ENCODE measurements around the gene OR2T6. TPM values are rescaled to one million over a fixed set of nuclear protein-coding genes. Genes with fewer than 3 reads are reported as not detected.
"Not testable (repeated sequence)": the region's sequence is repeated elsewhere in the genome, so short reads cannot be mapped to it uniquely, and the experiment has no call there.

OR2T6 gene
- total and polyA plus RNA-seq, 7 donors: not detected

DNA sequence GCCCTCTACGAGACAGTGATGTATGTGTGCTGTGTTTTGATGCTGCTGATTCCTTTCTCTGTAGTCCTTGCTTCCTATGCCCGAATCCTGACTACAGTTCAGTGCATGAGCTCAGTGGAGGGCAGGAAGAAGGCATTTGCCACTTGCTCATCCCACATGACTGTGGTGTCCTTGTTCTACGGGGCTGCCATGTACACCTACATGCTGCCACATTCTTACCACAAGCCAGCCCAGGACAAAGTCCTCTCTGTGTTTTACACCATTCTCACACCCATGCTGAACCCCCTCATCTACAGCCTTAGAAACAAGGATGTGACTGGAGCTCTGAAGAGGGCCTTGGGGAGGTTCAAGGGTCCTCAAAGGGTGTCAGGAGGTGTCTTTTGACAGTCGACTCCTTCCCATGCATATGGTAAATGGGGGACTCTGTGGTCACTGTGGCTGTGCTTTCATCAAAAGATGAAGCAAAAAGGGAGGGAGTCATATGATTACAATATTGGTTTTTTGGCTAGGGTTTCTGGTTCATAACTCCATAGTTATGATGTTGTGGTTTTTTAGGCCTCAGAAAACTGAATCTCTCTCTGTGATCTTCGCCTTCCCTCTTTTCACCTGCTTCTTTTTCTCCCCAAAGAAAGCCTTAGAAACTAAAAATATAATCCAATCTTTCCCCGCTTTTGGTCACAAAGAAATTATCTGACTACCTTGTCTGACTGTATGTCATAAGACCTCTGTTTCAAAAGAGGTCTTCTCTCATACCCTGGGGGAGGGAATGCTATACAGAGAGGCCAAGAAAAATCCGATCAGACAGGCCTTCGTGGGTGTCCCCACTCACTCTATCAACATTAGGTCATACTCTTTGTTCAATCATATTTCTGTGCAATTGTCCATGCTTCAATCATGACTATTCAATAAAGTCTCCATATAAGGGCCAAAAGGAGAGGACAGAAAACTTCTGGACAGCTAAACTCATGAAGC lies 31.5 kb downstream of the OR2T6 start:
- TF ChIP-seq POLR2AphosphoS5 (IDR thresholded peaks at IDR 0.05) (no peak), POLR2A (IDR thresholded peaks at IDR 0.05) (no peak), EP300 (IDR thresholded peaks at IDR 0.05) (no peak)
- TF ChIP-seq, protein P1, sequence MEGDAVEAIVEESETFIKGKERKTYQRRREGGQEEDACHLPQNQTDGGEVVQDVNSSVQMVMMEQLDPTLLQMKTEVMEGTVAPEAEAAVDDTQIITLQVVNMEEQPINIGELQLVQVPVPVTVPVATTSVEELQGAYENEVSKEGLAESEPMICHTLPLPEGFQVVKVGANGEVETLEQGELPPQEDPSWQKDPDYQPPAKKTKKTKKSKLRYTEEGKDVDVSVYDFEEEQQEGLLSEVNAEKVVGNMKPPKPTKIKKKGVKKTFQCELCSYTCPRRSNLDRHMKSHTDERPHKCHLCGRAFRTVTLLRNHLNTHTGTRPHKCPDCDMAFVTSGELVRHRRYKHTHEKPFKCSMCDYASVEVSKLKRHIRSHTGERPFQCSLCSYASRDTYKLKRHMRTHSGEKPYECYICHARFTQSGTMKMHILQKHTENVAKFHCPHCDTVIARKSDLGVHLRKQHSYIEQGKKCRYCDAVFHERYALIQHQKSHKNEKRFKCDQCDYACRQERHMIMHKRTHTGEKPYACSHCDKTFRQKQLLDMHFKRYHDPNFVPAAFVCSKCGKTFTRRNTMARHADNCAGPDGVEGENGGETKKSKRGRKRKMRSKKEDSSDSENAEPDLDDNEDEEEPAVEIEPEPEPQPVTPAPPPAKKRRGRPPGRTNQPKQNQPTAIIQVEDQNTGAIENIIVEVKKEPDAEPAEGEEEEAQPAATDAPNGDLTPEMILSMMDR (IDR thresholded peaks at IDR 0.05): no peak
- Histone ChIP-seq H3K36me3 (no peaks in the 10 kb centered on the region), H3K4me3 (no peak overlapping the region), H3K27me3 (no peaks in the 10 kb centered on the region), H3K4me1 (no peaks in the 10 kb centered on the region), H3K27ac (no peak overlapping the region), H3K9me3 (no peaks in the 10 kb centered on the region)
- intact Hi-C loops (cut with DNase I): no loop called here
- no peak for DNase-seq
- 69 to 71% methylated on average over 8 of the region's 8 CpGs for WGBS, 2 donors

DNA sequence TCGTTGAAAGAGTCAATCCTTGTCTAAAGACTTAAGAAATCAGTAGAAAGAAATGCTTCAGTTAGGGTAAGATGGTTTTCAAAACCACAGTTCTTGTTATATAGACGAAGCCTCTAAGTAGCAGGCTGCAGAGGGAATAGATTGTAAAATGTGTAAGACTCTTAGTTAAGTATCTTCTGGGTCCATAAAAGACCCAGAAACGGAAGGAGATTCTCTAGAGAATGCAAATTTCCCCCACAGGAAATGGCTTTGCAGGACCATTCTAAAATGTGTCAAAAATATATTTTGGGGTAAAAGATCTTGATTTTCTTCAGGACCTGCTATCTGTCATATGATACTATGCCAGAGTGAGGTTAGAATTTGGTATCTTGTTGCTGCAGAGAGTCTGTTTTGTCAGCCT lies 40.7 kb downstream of the OR2T6 start:
- H3K9me3 ChIP-seq: peaks cover 0 to 2% (median 0%) of the 10 kb centered on the region in 4 donors
- no peak overlapping the region for H3K4me3 ChIP-seq
- H3K27me3 ChIP-seq: no peaks in the 10 kb centered on the region
- no peaks in the 10 kb centered on the region for H3K36me3 ChIP-seq
- H3K27ac ChIP-seq: no peak overlapping the region
- 46 to 58% methylated on average over 3 of the region's 3 CpGs for WGBS, 2 donors
- H3K4me1 ChIP-seq: no peaks in the 10 kb centered on the region
- intact Hi-C loops (cut with DNase I): no loop called here
- TF ChIP-seq EP300 (IDR thresholded peaks at IDR 0.05) (no peak), POLR2A (IDR thresholded peaks at IDR 0.05) (no peak), POLR2AphosphoS5 (IDR thresholded peaks at IDR 0.05) (no peak)
- TF ChIP-seq, protein P1 (IDR thresholded peaks at IDR 0.05): no peak
- DNase-seq: no peak

DNA sequence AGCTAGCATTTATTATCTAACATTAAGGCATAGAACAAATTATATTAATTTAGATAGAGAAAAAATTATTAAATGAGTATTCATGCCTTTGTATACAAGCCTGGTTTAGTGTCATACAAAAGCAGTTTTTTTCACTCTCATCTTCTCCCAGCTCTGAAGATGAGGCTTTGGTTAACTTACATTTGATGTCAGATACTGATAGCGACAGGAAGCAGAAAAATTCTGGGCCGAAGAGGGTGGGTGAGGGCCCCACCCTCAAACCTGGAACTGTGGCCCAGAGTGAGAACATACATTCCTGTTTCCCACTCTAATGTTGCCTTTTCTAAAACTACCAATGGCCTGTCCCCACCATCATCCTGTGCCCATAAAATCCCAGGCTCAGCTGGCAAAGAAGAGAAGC lies 42.3 kb downstream of the OR2T6 start:
- Histone ChIP-seq H3K27ac (no peak overlapping the region), H3K9me3 (peaks cover 0 to 4% (median 0%) of the 10 kb centered on the region in 4 donors), H3K27me3 (no peaks in the 10 kb centered on the region), H3K36me3 (no peaks in the 10 kb centered on the region), H3K4me3 (no peak overlapping the region), H3K4me1 (no peaks in the 10 kb centered on the region)
- 76 to 84% methylated on average over 2 of the region's 2 CpGs for WGBS, 2 donors
- intact Hi-C loops (cut with DNase I): no loop called here
- TF ChIP-seq, protein P1 (IDR thresholded peaks at IDR 0.05): no peak
- TF ChIP-seq EP300 (IDR thresholded peaks at IDR 0.05) (no peak), POLR2AphosphoS5 (IDR thresholded peaks at IDR 0.05) (no peak), POLR2A (IDR thresholded peaks at IDR 0.05) (no peak)
- no peak for DNase-seq

DNA sequence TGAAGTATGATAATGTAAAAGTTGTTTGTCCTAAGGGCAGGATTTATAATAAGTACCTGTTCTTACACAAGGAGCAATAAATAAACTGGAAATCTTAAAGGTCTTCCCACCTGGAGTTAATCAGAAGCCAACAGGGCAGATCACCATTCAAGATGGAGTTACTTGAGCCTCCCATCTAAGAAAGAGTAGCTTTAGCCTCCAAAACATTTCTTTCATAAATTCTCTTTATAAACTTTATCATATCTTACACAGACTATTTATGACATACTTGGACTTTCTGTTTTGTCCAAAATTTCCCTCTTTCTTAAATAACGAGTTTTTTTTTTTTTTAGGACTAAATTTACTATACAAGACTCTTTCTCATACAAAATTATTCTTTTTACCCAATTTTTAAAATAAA lies 45.8 kb downstream of the OR2T6 start:
- no peaks in the 10 kb centered on the region for H3K27me3 ChIP-seq
- intact Hi-C loops (cut with DNase I): no loop called here
- TF ChIP-seq, protein P1 (IDR thresholded peaks at IDR 0.05): no peak
- TF ChIP-seq POLR2A (IDR thresholded peaks at IDR 0.05) (no peak), EP300 (IDR thresholded peaks at IDR 0.05) (no peak), POLR2AphosphoS5 (IDR thresholded peaks at IDR 0.05) (no peak)
- H3K9me3 ChIP-seq: peaks cover 0 to 6% (median 0%) of the 10 kb centered on the region in 4 donors
- H3K27ac ChIP-seq: no peak overlapping the region
- WGBS, 2 donors: 4 to 34% methylated on average over 1 of the region's 1 CpG
- no peaks in the 10 kb centered on the region for H3K4me1 ChIP-seq
- no peaks in the 10 kb centered on the region for H3K36me3 ChIP-seq
- no peak overlapping the region for H3K4me3 ChIP-seq
- no peak for DNase-seq

DNA sequence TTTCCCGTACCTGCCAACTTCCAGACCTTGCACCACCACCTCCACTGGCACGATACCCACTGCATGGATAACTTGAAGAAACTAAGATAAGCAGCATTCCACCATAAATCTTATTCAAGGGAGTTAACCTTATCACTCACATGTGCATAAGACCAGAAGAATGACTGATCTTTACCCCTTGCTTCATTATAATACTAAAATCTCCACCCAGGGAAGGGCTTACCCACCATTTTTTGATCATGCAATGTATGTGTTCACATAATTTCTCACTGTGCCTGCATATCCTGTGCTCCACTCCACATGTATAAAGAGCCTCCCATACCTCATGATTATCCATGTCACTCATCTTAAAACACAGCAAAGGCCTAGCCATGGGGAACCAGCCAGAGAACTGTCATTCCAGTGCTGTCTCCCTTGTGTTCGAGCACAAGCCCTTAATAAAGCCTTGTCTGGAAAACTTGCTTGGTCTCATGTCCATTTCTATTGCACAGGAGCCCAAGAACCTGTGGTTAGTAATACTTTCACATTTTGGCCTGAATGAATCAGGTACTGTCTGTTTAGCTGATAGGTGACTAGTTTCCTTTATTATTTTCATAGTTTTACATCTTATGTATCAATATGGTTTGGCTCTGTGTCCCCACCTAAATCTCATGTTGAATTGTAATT lies 52.1 kb downstream of the OR2T6 start:
- WGBS, 2 donors: 57 to 61% methylated on average over 3 of the region's 3 CpGs
- not testable (repeated sequence) for H3K27me3 ChIP-seq, DNase-seq

DNA sequence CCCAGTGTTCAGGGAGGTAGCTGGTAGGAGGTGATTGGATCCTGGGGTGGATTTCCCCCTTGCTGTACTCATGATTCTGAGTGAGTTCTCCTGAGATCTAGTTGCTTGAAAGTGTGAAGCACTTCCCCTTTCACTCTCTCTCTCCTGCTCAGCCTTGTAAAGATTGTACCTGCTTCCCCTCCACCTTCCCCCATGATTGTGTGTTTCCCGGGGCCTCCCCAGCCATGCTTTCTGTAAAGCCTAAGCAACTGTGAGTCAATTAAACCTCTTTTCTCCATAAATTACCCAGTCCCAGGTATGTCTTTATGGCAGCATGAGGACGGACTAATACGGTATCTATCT lies 52.6 kb downstream of the OR2T6 start:
- H3K27me3 ChIP-seq; H3K36me3 ChIP-seq; intact Hi-C loops (cut with DNase I); H3K9me3 ChIP-seq; H3K27ac ChIP-seq; H3K4me3 ChIP-seq; H3K4me1 ChIP-seq; DNase-seq: not testable (repeated sequence)
- WGBS, 2 donors: 82 to 83% methylated on average over 3 of the region's 3 CpGs

More for the DNA sequence above, 52.1 kb downstream of the OR2T6 start:
- H3K4me3 ChIP-seq; H3K36me3 ChIP-seq; H3K9me3 ChIP-seq; H3K27ac ChIP-seq; H3K4me1 ChIP-seq; intact Hi-C loops (cut with DNase I): not testable (repeated sequence)

DNA sequence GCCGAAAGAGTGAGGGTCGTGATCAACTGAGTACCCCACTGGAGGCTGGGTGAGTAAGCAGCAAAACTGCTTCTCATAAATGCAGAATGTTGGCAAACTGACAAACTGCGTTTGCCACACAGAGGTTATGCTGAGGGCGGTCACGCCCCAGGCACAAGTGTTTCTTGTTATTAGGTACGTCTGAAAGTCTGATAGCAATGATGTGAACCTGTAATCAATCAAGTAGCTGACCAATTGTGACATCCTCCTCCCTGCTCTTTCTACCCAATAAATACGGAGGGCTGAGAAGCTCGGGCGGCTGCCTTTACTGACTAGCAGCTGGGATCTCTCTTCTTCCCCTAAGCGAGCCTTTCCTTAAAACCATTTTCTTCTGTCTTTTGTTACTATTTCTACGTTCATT lies 56.1 kb downstream of the OR2T6 start:
- H3K9me3 ChIP-seq; H3K4me3 ChIP-seq; H3K27me3 ChIP-seq; H3K4me1 ChIP-seq; H3K27ac ChIP-seq; DNase-seq; intact Hi-C loops (cut with DNase I); H3K36me3 ChIP-seq: not testable (repeated sequence)
- WGBS, 2 donors: 64 to 80% methylated on average over 11 of the region's 11 CpGs

DNA sequence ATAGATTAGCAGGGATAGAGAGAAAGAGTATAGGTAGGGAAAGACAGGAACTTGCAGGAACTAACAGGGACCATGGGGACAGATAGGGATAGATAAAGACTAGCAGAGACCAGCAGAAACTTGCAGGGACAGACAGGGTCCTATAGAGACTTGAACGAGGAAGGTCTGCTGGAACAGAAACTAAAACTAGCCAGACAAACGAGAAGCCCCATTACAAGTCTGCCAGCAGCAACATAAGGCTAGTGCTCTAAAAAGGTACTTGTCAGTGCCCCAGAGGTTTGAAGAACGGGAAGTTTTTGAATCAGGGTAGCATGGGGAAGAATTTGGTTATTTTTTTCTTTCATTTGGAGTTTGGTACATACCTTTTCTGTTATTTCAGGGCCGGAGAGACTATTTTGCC lies 56.7 kb downstream of the OR2T6 start:
- H3K9me3 ChIP-seq; H3K36me3 ChIP-seq; intact Hi-C loops (cut with DNase I); DNase-seq; H3K27me3 ChIP-seq; H3K27ac ChIP-seq; H3K4me3 ChIP-seq; H3K4me1 ChIP-seq: not testable (repeated sequence)
- 59 to 62% methylated on average over 4 of the region's 4 CpGs for WGBS, 2 donors

All from sigmoid colon (tissue), 7 donors.